Measurements from ENCODE around the gene SUCNR1. TPM values are rescaled to one million over a fixed set of nuclear protein-coding genes. Genes with fewer than 3 reads are reported as not detected.

Gene SUCNR1
- total RNA-seq, 1 experiment from 2014 or later = not detected

DNA sequence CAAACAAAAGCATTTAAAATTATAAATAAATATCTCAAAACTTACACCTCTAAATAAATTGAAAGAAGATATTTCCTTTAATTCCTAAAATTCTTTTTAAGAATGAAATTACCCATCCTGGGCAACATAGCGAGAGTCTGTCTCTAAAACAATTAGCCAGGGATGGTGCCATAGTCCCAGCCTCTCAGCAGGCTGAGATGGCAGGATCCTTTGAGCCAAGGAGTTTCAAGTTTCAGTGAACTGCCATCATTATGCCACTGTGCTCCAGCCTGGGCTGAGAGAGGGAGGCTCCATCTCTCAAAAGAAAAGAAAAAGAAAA is 34.2 kb upstream of the SUCNR1 start:
- no peak overlapping the region for H3T11ph ChIP-seq (ENCODE audit: low read length)

More for the DNA sequence above, 34.2 kb upstream of the SUCNR1 start:
- Histone ChIP-seq H3K4ac (ENCODE audit: low read depth, low read length) (no peak overlapping the region), H3K56ac (ENCODE audit: insufficient read length, low read depth, low read length) (no peak overlapping the region), H4K5ac (ENCODE audit: insufficient read length, low read depth, low read length) (no peak overlapping the region), H4K20me1 (ENCODE audit: control insufficient read depth, insufficient read depth, insufficient read length) (no peaks in the 10 kb centered on the region), H3K79me2 (ENCODE audit: insufficient read depth, low read length) (no peaks in the 10 kb centered on the region), H2BK12ac (ENCODE audit: insufficient read length, low read depth, low read length) (no peak overlapping the region), H2BK5ac (ENCODE audit: insufficient read length, low read length) (no peak overlapping the region), H2BK15ac (ENCODE audit: low read depth, low read length) (no peak overlapping the region), H4K91ac (ENCODE audit: insufficient read length, low read depth, low read length) (no peak overlapping the region), H2BK20ac (ENCODE audit: low read depth, low read length, poor library complexity, severe bottlenecking) (no peak overlapping the region), H3K14ac (ENCODE audit: insufficient read depth, low read length) (no peak overlapping the region), H3K9me3 (ENCODE audit: control insufficient read depth, low read depth, low read length) (no peaks in the 10 kb centered on the region), H3K79me1 (ENCODE audit: insufficient read depth, low read depth, low read length, poor library complexity, severe bottlenecking) (no peaks in the 10 kb centered on the region), H2AK5ac (ENCODE audit: insufficient read length, low read length) (no peak overlapping the region), H3K18ac (ENCODE audit: insufficient read length, low read depth, low read length) (no peak overlapping the region), H2AFZ (ENCODE audit: low read length) (no peak overlapping the region), H3K27ac (ENCODE audit: insufficient read length, low read depth, low read length) (no peak overlapping the region), H3K23me2 (ENCODE audit: insufficient read length, low read depth, low read length, poor library complexity, severe bottlenecking) (no peaks in the 10 kb centered on the region), H2BK120ac (ENCODE audit: low read depth, low read length, poor library complexity, severe bottlenecking) (no peak overlapping the region), H3K4me2 (ENCODE audit: insufficient read depth, insufficient read length, low read length) (no peak overlapping the region), H3K4me1 (ENCODE audit: insufficient read depth, low read length) (peaks cover 2% of the 10 kb centered on the region), H3K27me3 (ENCODE audit: insufficient read depth, low read length) (no peaks in the 10 kb centered on the region), H4K8ac (replicated peaks; ENCODE audit: insufficient read length, low read depth, low read length) (no peak overlapping the region), H3K9ac (ENCODE audit: extremely low read depth, insufficient read length, low read length) (no peak overlapping the region), H3K23ac (ENCODE audit: insufficient read length, low read depth, low read length) (no peak overlapping the region)
- no CpG with 5 or more reads among the region's 1 CpG for WGBS (ENCODE audit: extremely low coverage, insufficient read length, low lambda C conversion rate)
- TF ChIP-seq, protein P1, sequence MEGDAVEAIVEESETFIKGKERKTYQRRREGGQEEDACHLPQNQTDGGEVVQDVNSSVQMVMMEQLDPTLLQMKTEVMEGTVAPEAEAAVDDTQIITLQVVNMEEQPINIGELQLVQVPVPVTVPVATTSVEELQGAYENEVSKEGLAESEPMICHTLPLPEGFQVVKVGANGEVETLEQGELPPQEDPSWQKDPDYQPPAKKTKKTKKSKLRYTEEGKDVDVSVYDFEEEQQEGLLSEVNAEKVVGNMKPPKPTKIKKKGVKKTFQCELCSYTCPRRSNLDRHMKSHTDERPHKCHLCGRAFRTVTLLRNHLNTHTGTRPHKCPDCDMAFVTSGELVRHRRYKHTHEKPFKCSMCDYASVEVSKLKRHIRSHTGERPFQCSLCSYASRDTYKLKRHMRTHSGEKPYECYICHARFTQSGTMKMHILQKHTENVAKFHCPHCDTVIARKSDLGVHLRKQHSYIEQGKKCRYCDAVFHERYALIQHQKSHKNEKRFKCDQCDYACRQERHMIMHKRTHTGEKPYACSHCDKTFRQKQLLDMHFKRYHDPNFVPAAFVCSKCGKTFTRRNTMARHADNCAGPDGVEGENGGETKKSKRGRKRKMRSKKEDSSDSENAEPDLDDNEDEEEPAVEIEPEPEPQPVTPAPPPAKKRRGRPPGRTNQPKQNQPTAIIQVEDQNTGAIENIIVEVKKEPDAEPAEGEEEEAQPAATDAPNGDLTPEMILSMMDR (conservative IDR thresholded peaks at IDR 0.05) = no peak; the same call in 2 of the 3 replicates
- Mint-ChIP-seq H3K9me3 (no peaks in the 10 kb centered on the region), H3K4me3 (no peak overlapping the region), H3K27ac (no peak overlapping the region), H3K36me3 (ENCODE audit: insufficient read depth in 1 of 3, low read depth in 3 of 3) (no peaks in the 10 kb centered on the region), H3K4me1 (peaks cover 13 to 14% of the 10 kb centered on the region in 2 experiments), H3K27me3 (ENCODE audit: low read depth) (no peaks in the 10 kb centered on the region)
- no peak for DNase-seq

Measured in H9 (cell line).